ENCODE data around the gene CERT1.
"Not testable (repeated sequence)": the region's sequence is repeated elsewhere in the genome, so short reads cannot be mapped to it uniquely, and the experiment has no call there.

- not testable (repeated sequence) for TF ChIP-seq CTCF, POLR2A (IDR thresholded peaks at IDR 0.05)
Observed at GRCh38 chr5:75334413-75334812, 177.0 kb downstream of the CERT1 start.
